Stimulated activated naive CD8-positive, alpha-beta T cell treated with anti-CD3 and anti-CD28 coated beads, Interleukin-15, Interleukin-2, amounts not matched to agents 100 ng/mL and 50 ng/mL, for 24 hours (primary cell): ENCODE measurements around the gene BRPF1.

Experiments used
- H3K27ac Mint-ChIP-seq: one replicate; pipeline ENCODE4 v1.8.0; 2021; ENCODE audit warnings: mild to moderate bottlenecking, mixed read lengths
- H3K27me3 Mint-ChIP-seq: one replicate; pipeline ENCODE4 v1.8.0; 2021; ENCODE audit warnings: mixed read lengths
- H3K36me3 Mint-ChIP-seq: one replicate; pipeline ENCODE4 v1.8.0; 2021; ENCODE audit warnings: low read depth, mixed read lengths
- H3K4me1 Mint-ChIP-seq: one replicate; pipeline ENCODE4 v1.8.0; 2021; ENCODE audit warnings: low read depth, mixed read lengths
- H3K4me3 Mint-ChIP-seq: one replicate; pipeline ENCODE4 v1.8.0; 2021; ENCODE audit warnings: mild to moderate bottlenecking, mixed read lengths
- H3K9me3 Mint-ChIP-seq: one replicate; pipeline ENCODE4 v1.8.0; 2021; ENCODE audit warnings: mixed read lengths

The BRPF1 gene

DNA sequence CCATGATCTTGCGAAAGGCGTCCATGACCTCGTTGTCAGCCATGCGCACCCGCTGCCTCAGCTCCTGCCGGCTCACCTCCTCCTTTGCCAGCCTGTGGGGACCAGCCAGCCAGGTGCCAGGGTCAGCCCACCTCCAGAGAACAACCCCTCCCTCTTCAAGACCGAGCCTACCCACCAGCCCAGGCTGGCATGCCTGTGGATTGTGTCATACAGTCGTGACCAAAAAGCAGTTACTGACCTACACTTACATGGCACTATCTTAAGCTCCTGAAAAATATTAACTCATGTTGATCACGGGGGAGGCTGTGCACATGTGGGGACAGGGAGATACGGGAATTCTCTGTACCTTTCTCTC lies 48.9 kb downstream of the BRPF1 start:
- Mint-ChIP-seq H3K27me3 (no peaks in the 10 kb centered on the region), H3K27ac (peak overlapping the region; percentile 93), H3K4me1 (peaks cover 60% of the 10 kb centered on the region), H3K36me3 (peaks cover 38% of the 10 kb centered on the region), H3K9me3 (no peaks in the 10 kb centered on the region), H3K4me3 (peak overlapping the region; percentile 45)

DNA sequence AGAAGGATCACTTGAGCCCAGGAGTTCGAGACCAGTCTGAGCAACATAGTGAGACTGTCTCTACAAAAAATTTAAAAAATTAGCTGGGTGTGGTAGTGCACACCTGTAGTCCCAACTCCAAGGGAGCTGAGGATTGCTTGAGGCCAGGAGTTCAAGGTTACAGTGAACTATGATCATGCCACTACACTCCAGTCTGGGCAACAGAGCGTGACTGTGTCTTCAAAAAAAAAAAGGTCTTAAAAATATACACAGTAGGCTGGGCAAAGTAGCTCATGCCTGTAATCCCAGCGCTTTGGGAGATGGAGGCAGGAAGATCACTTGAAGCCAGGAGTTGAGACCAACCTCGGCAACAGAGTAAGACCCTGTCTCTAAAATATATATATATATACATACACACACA lies 49.4 kb downstream of the BRPF1 start:
- Mint-ChIP-seq H3K9me3 (no peaks in the 10 kb centered on the region), H3K36me3 (peaks cover 42% of the 10 kb centered on the region), H3K4me1 (peaks cover 60% of the 10 kb centered on the region), H3K27ac (peak overlapping the region; percentile 93), H3K27me3 (no peaks in the 10 kb centered on the region), H3K4me3 (peak overlapping the region; percentile 45)

DNA sequence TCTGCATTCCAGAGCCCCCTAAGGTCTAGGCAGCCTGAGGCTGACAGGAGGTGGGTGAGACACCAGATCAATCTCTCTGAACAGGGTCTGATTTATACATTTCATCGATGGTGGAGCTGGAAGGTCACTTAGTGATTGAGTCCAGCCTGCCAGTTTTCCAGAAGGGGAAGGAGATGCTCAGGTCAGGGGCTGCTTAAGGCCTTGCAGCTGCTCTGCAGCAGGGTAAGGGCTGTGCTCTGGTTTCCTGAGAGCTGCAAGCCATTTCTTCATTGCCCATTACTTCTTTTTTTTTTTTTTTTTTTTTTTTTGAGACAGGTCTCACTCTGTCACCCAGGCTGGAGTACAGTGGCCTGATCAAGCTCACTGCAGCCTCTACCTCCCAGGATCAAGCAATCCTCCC lies 50.0 kb downstream of the BRPF1 start:
- H3K4me1 Mint-ChIP-seq: peaks cover 61% of the 10 kb centered on the region
- H3K4me3 Mint-ChIP-seq: no peak overlapping the region
- H3K27ac Mint-ChIP-seq: peak overlapping the region; percentile 93
- H3K9me3 Mint-ChIP-seq: no peaks in the 10 kb centered on the region
- peaks cover 48% of the 10 kb centered on the region for H3K36me3 Mint-ChIP-seq
- no peaks in the 10 kb centered on the region for H3K27me3 Mint-ChIP-seq

DNA sequence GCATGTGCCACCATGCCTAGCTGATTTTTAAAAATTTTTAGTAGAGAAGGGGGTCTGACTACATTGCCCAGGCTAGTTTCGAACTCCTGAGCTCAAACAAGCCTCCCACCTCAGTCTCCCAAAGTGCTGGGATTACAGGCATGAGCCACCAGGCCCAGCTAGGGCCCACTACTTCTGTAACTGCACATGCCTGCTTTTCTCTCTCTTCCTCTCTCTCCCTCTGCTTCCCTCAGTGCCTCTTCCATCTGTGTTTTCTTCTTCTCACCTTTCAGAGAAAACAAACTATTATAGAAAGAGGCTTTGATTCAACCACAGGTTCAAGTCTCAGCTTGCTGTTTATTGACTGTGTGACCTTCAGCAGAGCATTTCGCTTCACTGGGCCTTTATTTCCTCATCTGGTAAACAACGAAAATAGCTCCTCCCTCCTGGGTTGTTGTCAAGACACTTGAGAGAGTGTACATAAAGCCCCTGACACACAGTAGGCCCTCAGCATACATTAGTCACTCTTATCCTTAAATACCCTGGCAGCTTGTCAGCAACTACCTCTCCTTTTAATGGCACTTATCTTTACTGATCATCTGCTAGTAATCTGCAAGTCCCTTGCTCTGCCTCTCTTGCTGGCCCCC lies 50.6 kb downstream of the BRPF1 start:
- H3K27me3 Mint-ChIP-seq: no peaks in the 10 kb centered on the region
- H3K36me3 Mint-ChIP-seq: peaks cover 52% of the 10 kb centered on the region
- peaks cover 61% of the 10 kb centered on the region for H3K4me1 Mint-ChIP-seq
- no peaks in the 10 kb centered on the region for H3K9me3 Mint-ChIP-seq
- no peak overlapping the region for H3K27ac Mint-ChIP-seq
- H3K4me3 Mint-ChIP-seq: no peak overlapping the region

DNA sequence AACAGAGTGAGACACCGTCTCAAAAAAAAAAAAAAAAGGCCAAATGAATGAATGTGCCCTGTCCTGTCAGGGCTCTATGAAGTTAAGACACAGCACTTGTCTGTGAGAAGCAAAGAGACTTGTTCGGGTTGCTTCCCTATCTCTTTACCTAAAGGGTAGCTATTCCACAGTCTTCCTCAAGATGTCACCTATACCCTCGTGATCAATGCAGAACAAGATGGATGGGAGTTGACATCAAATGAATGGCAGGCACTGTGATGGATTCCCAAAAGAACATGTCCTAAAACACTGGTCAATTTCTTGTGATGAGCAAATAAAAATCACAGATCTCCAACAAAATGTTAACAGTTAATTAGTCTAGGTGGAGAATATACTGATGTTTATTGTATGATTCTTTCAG lies 51.2 kb downstream of the BRPF1 start:
- Mint-ChIP-seq H3K9me3 (no peaks in the 10 kb centered on the region), H3K27me3 (no peaks in the 10 kb centered on the region), H3K4me3 (no peak overlapping the region), H3K4me1 (peaks cover 61% of the 10 kb centered on the region), H3K36me3 (peaks cover 58% of the 10 kb centered on the region), H3K27ac (no peak overlapping the region)

DNA sequence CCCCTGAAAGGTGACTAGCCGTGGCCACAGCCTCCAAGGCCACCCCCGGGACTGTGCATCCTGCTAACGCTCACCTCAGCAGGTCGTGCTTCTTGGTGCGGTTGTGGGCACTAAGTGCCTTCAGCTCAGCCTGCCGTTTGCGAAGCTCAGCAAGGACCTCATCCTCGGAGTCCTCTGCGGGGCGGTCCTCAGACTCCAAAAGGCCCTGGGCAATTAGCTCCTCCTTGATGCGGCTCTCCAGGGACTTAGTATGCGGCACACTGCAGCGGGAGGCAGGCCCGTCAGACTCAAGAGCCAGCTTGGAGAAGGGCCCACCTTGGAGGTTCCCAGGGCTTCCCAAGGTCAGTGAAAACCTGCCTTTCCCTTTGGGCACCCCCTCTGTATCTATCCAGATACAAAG lies 52.4 kb downstream of the BRPF1 start:
- H3K36me3 Mint-ChIP-seq: peaks cover 61% of the 10 kb centered on the region
- H3K4me3 Mint-ChIP-seq: no peak overlapping the region
- H3K9me3 Mint-ChIP-seq: no peaks in the 10 kb centered on the region
- no peak overlapping the region for H3K27ac Mint-ChIP-seq
- H3K4me1 Mint-ChIP-seq: peaks cover 55% of the 10 kb centered on the region
- no peaks in the 10 kb centered on the region for H3K27me3 Mint-ChIP-seq

DNA sequence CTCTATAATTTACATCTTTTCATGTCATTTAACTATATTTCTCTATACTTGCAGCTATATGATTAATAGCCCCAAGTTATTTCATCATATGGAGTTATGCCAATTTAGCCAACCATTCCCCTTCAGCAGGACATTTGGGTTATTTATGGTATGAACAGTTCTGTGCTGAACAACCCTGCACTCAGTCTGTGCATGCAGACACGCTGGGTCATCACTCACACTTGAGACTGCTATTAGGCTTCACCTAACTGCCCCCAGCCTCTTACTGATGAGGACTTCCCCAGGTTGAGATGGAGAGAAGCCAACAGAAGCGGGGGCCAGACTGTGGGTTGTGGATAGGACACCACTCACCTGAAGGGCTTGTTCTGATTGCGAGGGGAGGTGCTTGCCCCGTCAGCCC lies 53.4 kb downstream of the BRPF1 start:
- H3K9me3 Mint-ChIP-seq: no peaks in the 10 kb centered on the region
- H3K36me3 Mint-ChIP-seq: peaks cover 68% of the 10 kb centered on the region
- H3K4me3 Mint-ChIP-seq: no peak overlapping the region
- H3K4me1 Mint-ChIP-seq: peaks cover 53% of the 10 kb centered on the region
- peak overlapping the region; percentile 19 for H3K27ac Mint-ChIP-seq
- no peaks in the 10 kb centered on the region for H3K27me3 Mint-ChIP-seq

DNA sequence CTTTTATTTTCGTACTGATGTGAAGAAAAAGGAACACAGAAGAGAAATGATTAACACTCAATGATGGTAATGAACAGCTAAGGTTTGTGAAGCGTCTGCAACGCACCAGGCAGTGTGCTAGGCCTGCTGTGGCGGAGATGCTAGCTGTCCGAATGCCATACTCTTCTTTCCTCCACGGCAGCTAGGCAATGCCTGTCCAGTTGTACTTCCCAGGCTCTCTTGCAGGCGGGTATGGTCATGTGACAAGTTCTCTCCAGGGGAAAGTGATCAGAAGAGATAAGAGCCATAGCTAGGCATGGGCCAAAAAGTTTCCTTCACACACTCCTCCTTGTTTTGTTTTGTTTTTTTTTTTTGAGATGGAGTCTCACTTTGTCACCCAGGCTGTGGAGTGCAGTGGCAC lies 54.1 kb downstream of the BRPF1 start:
- H3K27me3 Mint-ChIP-seq: no peaks in the 10 kb centered on the region
- peaks cover 68% of the 10 kb centered on the region for H3K36me3 Mint-ChIP-seq
- H3K9me3 Mint-ChIP-seq: no peaks in the 10 kb centered on the region
- peaks cover 53% of the 10 kb centered on the region for H3K4me1 Mint-ChIP-seq
- peak overlapping the region; percentile 19 for H3K27ac Mint-ChIP-seq
- H3K4me3 Mint-ChIP-seq: no peak overlapping the region

DNA sequence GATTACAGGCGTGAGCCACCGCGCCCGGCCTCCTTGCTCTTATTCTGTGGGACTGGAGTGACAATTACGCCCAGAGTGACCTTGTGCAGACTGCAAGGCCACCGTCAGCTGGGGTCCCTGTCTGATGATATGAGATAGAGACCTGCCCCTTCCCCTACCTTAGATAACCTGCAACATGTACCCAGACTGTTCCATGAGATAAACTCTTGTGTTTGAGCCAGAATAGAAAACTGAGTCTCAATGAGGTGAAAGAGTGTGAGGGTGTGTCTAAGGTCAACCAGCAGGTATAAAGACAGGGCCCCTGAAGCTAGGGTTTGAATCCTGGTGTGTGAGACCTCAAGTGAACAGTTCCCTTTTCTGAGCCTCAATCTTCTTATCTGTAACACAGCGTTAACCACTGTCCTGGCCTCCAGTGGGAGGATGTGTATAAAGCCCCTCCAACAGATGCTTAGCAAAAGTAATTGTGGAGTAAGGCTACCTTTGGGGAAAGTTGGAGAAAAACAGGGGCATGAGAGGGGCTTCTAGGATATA lies 54.7 kb downstream of the BRPF1 start:
- no peaks in the 10 kb centered on the region for H3K9me3 Mint-ChIP-seq
- no peaks in the 10 kb centered on the region for H3K27me3 Mint-ChIP-seq
- H3K4me3 Mint-ChIP-seq: no peak overlapping the region
- peaks cover 69% of the 10 kb centered on the region for H3K36me3 Mint-ChIP-seq
- H3K4me1 Mint-ChIP-seq: peaks cover 53% of the 10 kb centered on the region
- H3K27ac Mint-ChIP-seq: no peak overlapping the region

DNA sequence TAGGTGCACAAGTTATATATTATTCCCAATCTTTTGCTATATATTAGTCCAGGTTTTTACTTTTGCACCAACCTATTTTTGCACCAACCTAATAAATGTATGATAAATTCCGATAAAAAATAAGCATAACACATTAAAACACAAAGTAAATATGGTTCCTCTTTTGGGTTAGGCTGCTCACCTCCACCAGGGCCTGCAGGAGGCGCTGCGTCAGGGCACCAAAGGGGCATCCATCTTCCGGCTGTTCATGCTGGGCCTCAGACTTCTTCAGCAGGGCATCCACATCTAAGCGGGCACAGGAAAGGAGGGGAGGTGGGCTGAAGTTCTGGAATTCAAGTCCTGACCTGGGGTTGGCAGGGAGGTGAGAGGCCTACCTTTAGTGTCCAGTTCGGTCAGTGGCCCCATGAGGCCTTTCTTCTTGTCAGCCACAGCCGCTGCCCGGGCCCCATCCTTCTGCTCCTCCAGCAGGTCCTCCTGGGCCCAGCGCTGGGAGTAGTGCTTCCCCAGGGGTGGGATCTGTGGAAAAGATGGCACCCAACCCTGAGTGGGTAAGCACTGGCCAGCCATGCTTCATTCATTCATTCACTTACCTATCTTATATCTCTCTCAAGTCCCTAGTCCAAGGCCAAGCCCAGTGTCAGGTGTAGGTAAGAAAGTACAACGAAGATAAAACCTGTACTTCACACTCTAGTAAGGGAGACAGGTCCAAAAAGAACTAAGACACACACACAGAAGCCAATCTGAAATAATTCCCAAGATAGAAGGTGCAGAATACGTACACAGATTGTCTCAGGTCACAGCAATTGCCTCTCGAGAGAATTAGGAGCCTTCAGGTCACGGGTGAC lies 55.5 kb downstream of the BRPF1 start:
- Mint-ChIP-seq H3K27me3 (no peaks in the 10 kb centered on the region), H3K4me1 (peaks cover 56% of the 10 kb centered on the region), H3K36me3 (peaks cover 64% of the 10 kb centered on the region), H3K4me3 (no peak overlapping the region), H3K27ac (peak overlapping the region; percentile 87), H3K9me3 (no peaks in the 10 kb centered on the region)

DNA sequence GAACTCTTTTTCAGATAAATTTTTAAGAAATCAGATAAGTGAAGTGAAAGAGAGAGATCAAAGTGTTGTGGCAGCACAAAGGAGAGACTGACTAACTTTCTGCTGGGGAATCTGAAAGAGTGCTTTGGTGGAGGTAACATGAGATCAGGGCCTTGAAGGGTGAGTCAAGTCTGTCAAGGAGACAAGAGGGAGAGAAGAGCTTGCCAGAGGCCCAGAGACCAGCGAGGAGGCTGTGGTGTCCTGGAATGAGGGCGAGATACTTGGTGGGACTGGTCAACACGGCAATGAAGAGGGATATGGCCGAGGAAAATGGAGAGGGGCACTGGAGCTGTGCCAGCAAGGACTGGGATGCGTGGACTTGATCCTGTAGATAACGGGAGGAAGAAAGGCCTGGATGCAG lies 56.2 kb downstream of the BRPF1 start:
- H3K4me3 Mint-ChIP-seq: peak overlapping the region; percentile 11
- peak overlapping the region; percentile 87 for H3K27ac Mint-ChIP-seq
- no peaks in the 10 kb centered on the region for H3K27me3 Mint-ChIP-seq
- H3K36me3 Mint-ChIP-seq: peaks cover 58% of the 10 kb centered on the region
- no peaks in the 10 kb centered on the region for H3K9me3 Mint-ChIP-seq
- H3K4me1 Mint-ChIP-seq: peaks cover 53% of the 10 kb centered on the region

DNA sequence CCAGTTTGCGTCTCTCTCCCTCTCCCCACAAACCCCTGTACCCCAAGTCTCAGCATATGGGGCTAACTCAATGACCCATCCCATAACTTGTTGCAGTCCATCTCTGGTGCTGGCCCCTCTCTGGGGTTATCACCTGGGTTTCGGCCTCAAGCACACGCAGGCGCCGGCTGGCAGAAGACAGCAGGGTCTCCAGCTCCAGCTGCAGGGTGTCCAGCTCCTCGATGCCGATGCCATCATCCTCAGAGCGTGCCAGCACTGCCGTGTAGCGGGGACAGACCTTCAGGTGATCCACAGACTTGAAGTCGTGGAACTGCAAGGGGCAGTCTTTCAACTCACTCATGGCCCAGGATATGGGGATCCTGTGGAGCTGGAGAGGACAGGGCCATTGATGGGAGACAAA lies 59.6 kb downstream of the BRPF1 start:
- Mint-ChIP-seq H3K36me3 (peaks cover 59% of the 10 kb centered on the region), H3K4me3 (peak overlapping the region; percentile 97), H3K27ac (peak overlapping the region; percentile 51), H3K4me1 (peaks cover 77% of the 10 kb centered on the region), H3K9me3 (no peaks in the 10 kb centered on the region), H3K27me3 (no peaks in the 10 kb centered on the region)

DNA sequence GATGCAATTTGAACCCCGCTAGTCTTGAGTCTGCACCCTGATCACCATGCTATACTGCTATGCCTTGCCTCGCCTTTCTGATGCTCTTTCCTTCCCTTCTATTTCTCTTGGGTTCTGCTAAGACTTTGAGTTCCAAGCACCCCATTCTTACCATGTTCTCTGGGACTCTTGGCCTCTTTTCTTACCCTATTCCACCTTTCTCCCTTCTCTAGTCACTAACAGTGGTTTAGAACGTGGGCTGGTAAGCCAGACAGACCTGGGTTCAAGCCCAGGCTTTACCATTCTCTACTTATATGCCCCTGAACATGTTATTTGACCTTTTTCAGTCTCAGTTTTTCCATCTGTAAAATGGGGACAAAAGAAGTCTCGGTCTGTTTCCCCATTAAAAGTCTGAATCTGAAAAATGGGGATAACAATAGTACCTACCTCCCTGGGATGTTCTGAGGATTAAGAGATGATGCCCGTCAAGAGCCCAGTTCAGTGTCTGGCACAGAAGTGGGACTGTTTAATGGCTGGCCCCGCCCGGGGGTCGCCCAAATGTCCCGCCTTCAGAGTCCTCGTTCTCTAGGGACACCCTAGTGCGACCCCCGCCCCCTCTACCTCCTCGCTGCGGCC lies 60.4 kb downstream of the BRPF1 start:
- H3K27me3 Mint-ChIP-seq: no peaks in the 10 kb centered on the region
- H3K9me3 Mint-ChIP-seq: no peaks in the 10 kb centered on the region
- H3K27ac Mint-ChIP-seq: peak overlapping the region; percentile 100
- peak overlapping the region; percentile 97 for H3K4me3 Mint-ChIP-seq
- peaks cover 54% of the 10 kb centered on the region for H3K36me3 Mint-ChIP-seq
- peaks cover 73% of the 10 kb centered on the region for H3K4me1 Mint-ChIP-seq

DNA sequence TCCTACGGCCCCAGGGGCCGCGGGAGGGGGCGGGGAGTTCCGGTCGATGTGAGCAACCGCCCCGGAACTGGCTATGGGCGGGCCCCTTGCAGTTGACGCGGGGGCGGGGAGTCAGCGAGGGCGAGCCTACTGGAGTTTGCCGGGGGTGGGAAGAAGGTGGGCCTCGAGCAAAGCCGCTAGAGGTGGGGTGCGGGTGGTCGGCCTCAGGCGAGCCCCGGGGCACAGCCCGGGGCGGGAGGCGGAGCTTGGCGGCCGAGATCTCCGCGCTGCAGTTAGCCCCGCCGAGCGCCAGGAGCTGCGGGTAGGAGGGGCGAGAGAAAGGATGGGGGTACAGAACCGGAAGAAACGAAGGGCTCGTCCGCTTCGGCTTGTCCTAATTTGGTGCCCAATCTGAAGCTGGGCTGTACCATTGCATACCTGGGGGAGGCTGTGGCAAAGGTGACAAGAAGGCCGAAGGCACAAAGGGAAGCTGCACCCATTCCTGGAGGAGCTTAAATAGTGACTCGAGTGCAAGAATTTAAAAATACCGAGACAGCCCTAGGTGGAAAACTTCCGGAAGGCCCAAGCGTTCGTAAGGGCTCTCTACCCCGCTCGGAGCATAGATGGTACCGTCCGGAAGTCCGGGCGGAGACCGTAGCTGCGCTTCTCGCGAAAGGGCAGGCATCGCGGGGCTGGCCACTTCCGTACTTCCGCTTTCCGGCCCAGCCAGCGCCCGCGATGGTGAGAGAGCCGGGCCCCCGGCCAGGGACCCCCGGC lies 61.0 kb downstream of the BRPF1 start, which contains the start of the genes ARPC4 and TADA3:
Gene ARPC4, plus strand, starts transcription at position 678 of the 756 bp plus-strand sequence. Its CDS starts 40 bp downstream, at position 718.
Gene TADA3, minus strand, starts transcription at position 69 of the 756 bp plus-strand sequence. CDS start 1,007 bp downstream, outside the sequence.
- peak within 1 kb of the TSS; percentile 100 for H3K27ac Mint-ChIP-seq
- no peaks in the 10 kb centered on the region for H3K27me3 Mint-ChIP-seq
- H3K36me3 Mint-ChIP-seq: peaks cover 56% of the 10 kb centered on the region
- H3K4me1 Mint-ChIP-seq: peaks cover 71% of the 10 kb centered on the region
- peak within 1 kb of the TSS; percentile 97 for H3K4me3 Mint-ChIP-seq
- H3K9me3 Mint-ChIP-seq: no peaks in the 10 kb centered on the region
